ENCODE measurements around the gene OR10A2. TPM values are rescaled to one million over a fixed set of nuclear protein-coding genes. Genes with fewer than 3 reads are reported as not detected.

The OR10A2 gene
- total RNA-seq, 2 experiments from 2014 or later, result not detected

- H3K4me1 ChIP-seq (ENCODE audit: insufficient read depth, low read length, poor library complexity, severe bottlenecking), result no peaks in the 10 kb centered on the region
- TF ChIP-seq EZH2phosphoT487 (IDR thresholded peaks at IDR 0.05; ENCODE audit: borderline replicate concordance, low read depth, low read length), result no peak
- TF ChIP-seq, protein P1, sequence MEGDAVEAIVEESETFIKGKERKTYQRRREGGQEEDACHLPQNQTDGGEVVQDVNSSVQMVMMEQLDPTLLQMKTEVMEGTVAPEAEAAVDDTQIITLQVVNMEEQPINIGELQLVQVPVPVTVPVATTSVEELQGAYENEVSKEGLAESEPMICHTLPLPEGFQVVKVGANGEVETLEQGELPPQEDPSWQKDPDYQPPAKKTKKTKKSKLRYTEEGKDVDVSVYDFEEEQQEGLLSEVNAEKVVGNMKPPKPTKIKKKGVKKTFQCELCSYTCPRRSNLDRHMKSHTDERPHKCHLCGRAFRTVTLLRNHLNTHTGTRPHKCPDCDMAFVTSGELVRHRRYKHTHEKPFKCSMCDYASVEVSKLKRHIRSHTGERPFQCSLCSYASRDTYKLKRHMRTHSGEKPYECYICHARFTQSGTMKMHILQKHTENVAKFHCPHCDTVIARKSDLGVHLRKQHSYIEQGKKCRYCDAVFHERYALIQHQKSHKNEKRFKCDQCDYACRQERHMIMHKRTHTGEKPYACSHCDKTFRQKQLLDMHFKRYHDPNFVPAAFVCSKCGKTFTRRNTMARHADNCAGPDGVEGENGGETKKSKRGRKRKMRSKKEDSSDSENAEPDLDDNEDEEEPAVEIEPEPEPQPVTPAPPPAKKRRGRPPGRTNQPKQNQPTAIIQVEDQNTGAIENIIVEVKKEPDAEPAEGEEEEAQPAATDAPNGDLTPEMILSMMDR (conservative IDR thresholded peaks at IDR 0.05; ENCODE audit: low read length), result no peak
- POLR2A ChIA-PET, result no interaction called here
- H3K9me3 ChIP-seq (ENCODE audit: low read length), result no peaks in the 10 kb centered on the region
- H3K4me3 ChIP-seq (ENCODE audit: low read depth, low read length, poor library complexity, severe bottlenecking), result no peak overlapping the region
- CTCF ChIA-PET (ENCODE audit: unreplicated experiment), result no interaction called here
- H3K79me2 ChIP-seq (ENCODE audit: insufficient read depth, low read depth, low read length), result no peaks in the 10 kb centered on the region
- no peak overlapping the region for H3K4me2 ChIP-seq (ENCODE audit: low read length)
- no peak overlapping the region for H2AFZ ChIP-seq (ENCODE audit: low read length)
- H4K20me1 ChIP-seq (ENCODE audit: insufficient read depth, low read length), result no peaks in the 10 kb centered on the region
- intact Hi-C loops (cut with micrococcal nuclease; ENCODE audit: unreplicated experiment), result no loop called here
- no TSS peak for BruUV-seq (replicated peaks)
- H3K9me2 ChIP-seq (ENCODE audit: insufficient read depth, low read length), result peaks cover 5% of the 10 kb centered on the region; the same call in 1 of the 2 replicates
- DNase-seq (ENCODE audit: low spot score), result no peak
- no peaks in the 10 kb centered on the region for H3K36me3 ChIP-seq (ENCODE audit: insufficient read depth, low read length)
- no peak overlapping the region for H3K27ac ChIP-seq (ENCODE audit: low read depth, low read length, poor library complexity, severe bottlenecking)
These were observed 21.2 kb upstream of the OR10A2 start for GRCh38 chr11:6841694-6842093.

DNA sequence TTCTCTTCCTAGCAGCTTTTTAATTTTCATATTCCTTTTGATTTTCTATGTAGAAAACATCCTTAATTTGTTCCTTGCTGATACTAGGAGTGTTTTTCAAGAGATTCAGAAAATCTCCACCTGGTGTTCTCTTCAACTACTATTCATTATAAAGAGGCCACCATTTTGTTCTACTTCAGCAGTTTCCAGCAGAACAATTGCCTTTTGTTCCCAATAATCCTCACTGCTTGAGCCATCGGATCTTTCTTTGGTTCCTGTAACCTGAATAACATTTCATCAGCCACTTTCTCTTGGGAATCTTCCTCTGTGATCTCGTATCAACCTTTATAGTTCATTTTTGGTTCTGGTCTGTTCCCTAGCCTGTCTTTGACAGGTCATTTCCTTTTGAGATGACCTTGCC is 19.2 kb upstream of the OR10A2 start:
- H3K36me3 ChIP-seq (ENCODE audit: insufficient read depth, low read length), result no peaks in the 10 kb centered on the region
- intact Hi-C loops (cut with micrococcal nuclease; ENCODE audit: unreplicated experiment), result no loop called here
- H3K9me2 ChIP-seq (ENCODE audit: insufficient read depth, low read length), result peaks cover 5% of the 10 kb centered on the region; the same call in 1 of the 2 replicates
- H4K20me1 ChIP-seq (ENCODE audit: insufficient read depth, low read length), result no peaks in the 10 kb centered on the region
- no peak overlapping the region for H3K4me3 ChIP-seq (ENCODE audit: low read depth, low read length, poor library complexity, severe bottlenecking)
- H3K4me1 ChIP-seq (ENCODE audit: insufficient read depth, low read length, poor library complexity, severe bottlenecking), result no peaks in the 10 kb centered on the region
- no peak for TF ChIP-seq EZH2phosphoT487 (IDR thresholded peaks at IDR 0.05; ENCODE audit: borderline replicate concordance, low read depth, low read length)
- TF ChIP-seq, protein P1 (conservative IDR thresholded peaks at IDR 0.05; ENCODE audit: low read length), result no peak
- no peak overlapping the region for H3K27ac ChIP-seq (ENCODE audit: low read depth, low read length, poor library complexity, severe bottlenecking)
- no peaks in the 10 kb centered on the region for H3K9me3 ChIP-seq (ENCODE audit: low read length)
- no peaks in the 10 kb centered on the region for H3K79me2 ChIP-seq (ENCODE audit: insufficient read depth, low read depth, low read length)
- POLR2A ChIA-PET, result interaction anchor here (0.7 to 1.1 kb wide), 2 partner anchors 20 to 362 kb away, joined by 4 read pairs; no protein-coding TSS in a partner anchor
- BruUV-seq (replicated peaks), result no TSS peak
- CTCF ChIA-PET (ENCODE audit: unreplicated experiment), result no interaction called here
- no peak overlapping the region for H2AFZ ChIP-seq (ENCODE audit: low read length)
- no peak overlapping the region for H3K4me2 ChIP-seq (ENCODE audit: low read length)
- no peak for DNase-seq (ENCODE audit: low spot score)

- Histone ChIP-seq H3K4me2 (ENCODE audit: low read length) (no peak overlapping the region), H3K4me1 (ENCODE audit: insufficient read depth, low read length, poor library complexity, severe bottlenecking) (no peaks in the 10 kb centered on the region), H3K36me3 (ENCODE audit: insufficient read depth, low read length) (no peaks in the 10 kb centered on the region), H3K9me3 (ENCODE audit: low read length) (no peaks in the 10 kb centered on the region), H2AFZ (ENCODE audit: low read length) (no peak overlapping the region), H3K4me3 (ENCODE audit: low read depth, low read length, poor library complexity, severe bottlenecking) (no peak overlapping the region), H3K9me2 (ENCODE audit: insufficient read depth, low read length) (peaks cover 5% of the 10 kb centered on the region; the same call in 1 of the 2 replicates), H3K27ac (ENCODE audit: low read depth, low read length, poor library complexity, severe bottlenecking) (no peak overlapping the region), H4K20me1 (ENCODE audit: insufficient read depth, low read length) (no peaks in the 10 kb centered on the region), H3K79me2 (ENCODE audit: insufficient read depth, low read depth, low read length) (no peaks in the 10 kb centered on the region)
- ChIA-PET CTCF (ENCODE audit: unreplicated experiment) (no interaction called here), POLR2A (no interaction called here)
- TF ChIP-seq, protein P1 (conservative IDR thresholded peaks at IDR 0.05; ENCODE audit: low read length), result no peak
- TF ChIP-seq EZH2phosphoT487 (IDR thresholded peaks at IDR 0.05; ENCODE audit: borderline replicate concordance, low read depth, low read length), result no peak
- no peak for DNase-seq (ENCODE audit: low spot score)
- intact Hi-C loops (cut with micrococcal nuclease; ENCODE audit: unreplicated experiment), result no loop called here
- no TSS peak for BruUV-seq (replicated peaks)
These were observed 18.5 kb upstream of the OR10A2 start for GRCh38 chr11:6844356-6844755.

All from OCI-LY7 (cell line).